NCI-H345 treated with DMSO at 0.1 percent for 48 hours (cell line): ENCODE measurements around the gene PCSK5.
"Not testable (repeated sequence)": the region's sequence is repeated elsewhere in the genome, so short reads cannot be mapped to it uniquely, and the experiment has no call there.

Experiments
- DNase-seq: peaks from one replicate; lab custom pipeline; 2025; ENCODE audit not compliant: unreplicated experiment; lab: John Stamatoyannopoulos, UW

The PCSK5 gene

DNA sequence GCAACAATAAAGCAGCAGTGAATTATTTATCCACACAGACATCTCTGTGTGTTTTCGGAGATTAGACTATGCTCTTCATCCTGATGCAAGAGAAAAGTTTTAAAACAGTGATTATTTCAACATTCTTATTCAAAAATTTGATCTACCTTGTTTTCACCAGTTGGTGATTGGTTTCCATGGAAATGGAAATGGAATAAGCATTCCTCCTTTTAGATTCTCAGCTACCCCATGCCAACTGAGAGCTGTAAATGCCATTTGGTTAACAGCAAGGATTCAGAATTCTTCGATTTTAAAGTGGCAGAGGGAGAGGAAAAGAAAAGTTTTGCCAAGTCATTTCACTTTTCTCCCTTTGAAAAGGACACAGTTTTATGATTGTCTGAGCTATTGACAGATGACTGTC is 154.7 kb downstream of the PCSK5 start:
- no peak for DNase-seq

- no peak for DNase-seq
Measured at GRCh38 chr9:76049341-76049740, 158.9 kb downstream of the PCSK5 start.

DNA sequence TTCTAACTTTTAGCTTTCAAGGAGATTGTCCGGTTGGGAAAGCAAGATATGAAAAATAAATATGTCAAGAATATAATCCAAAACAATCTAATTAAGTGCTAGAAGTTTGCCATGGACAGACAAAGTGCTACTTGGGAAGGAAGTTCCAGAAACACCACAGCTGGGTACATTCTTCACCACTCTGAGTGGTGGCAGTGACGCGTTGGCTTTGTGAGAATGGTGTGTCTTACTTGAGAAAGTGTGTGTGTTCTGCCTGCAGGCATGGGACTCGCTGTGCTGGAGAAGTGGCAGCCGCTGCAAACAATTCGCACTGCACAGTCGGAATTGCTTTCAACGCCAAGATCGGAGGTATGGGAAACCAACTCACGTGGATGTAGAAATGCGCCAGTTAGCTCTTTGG is 177.2 kb downstream of the PCSK5 start:
- DNase-seq = no peak

- no peak for DNase-seq
Measured at GRCh38 chr9:76077537-76077936, 187.1 kb downstream of the PCSK5 start.

DNA sequence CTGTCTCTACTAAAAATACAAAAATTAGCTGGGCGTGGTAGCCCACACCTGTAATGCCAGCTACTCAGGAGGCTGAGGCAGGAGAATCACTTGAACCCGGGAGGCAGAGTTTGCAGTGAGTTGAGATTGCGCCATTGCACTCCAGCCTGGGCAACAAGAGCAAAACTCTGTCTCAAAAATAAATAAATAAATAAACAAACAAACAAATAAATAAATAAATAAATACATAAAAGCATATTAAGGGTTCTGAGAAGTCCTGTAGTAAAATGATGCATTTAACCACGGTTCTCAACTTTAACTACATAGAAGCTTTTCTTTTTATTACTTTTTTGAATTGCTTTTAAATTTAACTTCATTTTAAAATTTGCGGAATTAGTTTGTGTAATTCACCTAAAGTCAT is 190.8 kb downstream of the PCSK5 start:
- not testable (repeated sequence) for DNase-seq

- no peak for DNase-seq
Measured at GRCh38 chr9:76082057-76082456, 191.6 kb downstream of the PCSK5 start.

- no peak for DNase-seq
Measured at GRCh38 chr9:76085596-76085995, 195.1 kb downstream of the PCSK5 start.

DNA sequence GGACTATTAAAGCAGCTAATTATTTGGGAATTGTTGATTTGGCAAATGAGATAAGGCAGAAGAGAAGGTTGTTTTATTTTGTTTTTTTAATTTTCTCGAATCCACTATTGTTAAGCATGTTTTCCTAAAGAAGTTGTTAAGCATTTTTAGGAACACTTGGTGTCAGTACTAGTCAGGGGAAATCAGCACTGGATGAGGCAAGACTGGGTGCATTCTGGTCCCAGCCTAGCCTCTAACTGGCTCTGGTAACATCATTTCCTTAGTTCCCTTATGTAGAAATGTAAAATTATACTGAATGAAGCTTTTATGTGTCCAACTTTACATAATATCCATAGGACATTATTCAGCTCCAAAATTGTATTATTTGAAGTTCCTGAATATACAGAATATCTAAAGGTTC is 196.1 kb downstream of the PCSK5 start:
- no peak for DNase-seq

DNA sequence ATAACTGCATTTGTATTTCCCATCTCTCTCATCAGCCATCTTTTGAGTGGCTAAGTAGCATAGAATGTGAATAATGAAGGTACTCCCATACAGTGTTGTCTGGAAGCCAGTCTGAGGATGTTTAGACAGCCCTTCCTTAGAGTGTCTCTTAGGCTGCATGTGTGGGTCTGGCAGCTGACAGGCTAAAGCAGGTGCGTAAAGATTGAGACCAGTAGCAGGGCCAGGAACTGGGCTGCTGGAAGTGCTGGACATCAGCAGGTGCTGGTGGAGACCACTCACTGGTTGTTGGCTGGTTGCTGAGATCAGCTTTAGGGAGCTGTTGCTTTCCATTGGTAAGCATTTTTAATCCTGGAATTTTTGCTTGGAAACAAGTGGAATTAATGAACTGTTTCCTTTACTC is 197.5 kb downstream of the PCSK5 start:
- no peak for DNase-seq

GRCh38 chr9:76090330-76090729 is 199.9 kb downstream of the PCSK5 start:
- DNase-seq = no peak

GRCh38 chr9:76090909-76091308 is 200.4 kb downstream of the PCSK5 start:
- no peak for DNase-seq

- no peak for DNase-seq
Measured at GRCh38 chr9:76092572-76092971, 202.1 kb downstream of the PCSK5 start.

- no peak for DNase-seq
Measured at GRCh38 chr9:76095585-76095984, 205.1 kb downstream of the PCSK5 start.

GRCh38 chr9:76099516-76099915 is 209.0 kb downstream of the PCSK5 start:
- no peak for DNase-seq

DNA sequence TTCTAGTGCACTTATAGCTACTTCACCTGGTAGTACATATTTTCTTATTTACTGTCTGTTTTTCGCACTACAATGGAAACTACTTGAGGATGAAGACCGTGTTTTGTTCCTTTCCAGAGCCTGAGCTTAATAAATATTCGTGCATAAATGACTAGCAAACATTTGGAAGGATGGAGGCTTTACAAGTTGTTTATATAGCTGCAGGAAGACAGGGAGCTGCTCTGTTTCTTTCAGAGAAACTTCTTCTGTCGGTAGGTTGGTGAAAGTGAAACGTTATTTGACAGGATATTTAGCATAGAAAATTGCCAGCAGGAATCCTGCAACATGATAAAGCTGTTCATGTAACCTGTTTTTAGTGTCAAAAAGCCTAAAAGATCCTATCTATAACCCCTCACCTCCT is 210.6 kb downstream of the PCSK5 start:
- peak; percentile 18 for DNase-seq

GRCh38 chr9:76101491-76101890 is 211.0 kb downstream of the PCSK5 start:
- DNase-seq = no peak

DNA sequence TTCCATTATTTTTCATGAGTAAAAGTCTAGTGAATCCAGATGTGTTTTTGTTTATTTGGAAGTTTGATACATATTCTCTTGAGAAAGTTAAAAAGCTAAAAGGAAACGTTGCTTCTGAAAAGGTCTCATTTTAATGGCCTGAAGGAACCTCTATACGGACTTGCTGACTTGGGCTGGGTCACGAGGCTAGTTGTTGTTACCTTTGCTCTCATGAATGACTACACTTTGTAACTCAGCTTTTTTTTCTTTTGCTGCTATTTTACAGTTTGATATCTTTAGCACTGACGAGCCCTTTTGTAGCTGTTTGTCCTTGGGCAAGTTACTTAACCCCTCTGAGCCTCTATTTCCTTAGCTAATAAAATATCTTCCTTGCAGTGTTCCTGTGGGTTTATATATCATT is 211.5 kb downstream of the PCSK5 start:
- DNase-seq = no peak

GRCh38 chr9:76103531-76104315 is 213.2 kb downstream of the PCSK5 start:
- DNase-seq = no peak

DNA sequence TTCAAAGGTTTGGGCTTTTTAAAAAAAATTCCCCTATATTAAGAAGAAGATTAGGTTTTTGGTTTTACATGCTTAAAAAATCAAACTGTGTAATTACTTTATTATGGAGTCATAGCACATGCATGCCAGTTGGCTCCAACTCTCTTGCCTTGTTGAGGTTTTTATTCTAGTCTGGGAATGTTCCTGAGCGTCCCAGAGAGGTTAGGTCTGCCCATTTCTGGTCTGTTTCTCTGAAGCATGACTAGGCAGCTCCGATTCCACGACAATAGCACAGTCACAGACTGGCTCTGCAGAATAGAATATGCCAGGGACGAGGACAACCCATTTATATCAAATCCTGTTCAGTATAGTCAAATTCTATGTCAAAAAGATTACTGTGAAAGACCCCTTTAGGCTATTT is 217.0 kb downstream of the PCSK5 start:
- DNase-seq = no peak

GRCh38 chr9:76109953-76110352 is 219.5 kb downstream of the PCSK5 start:
- DNase-seq = no peak

GRCh38 chr9:76112151-76112550 is 221.7 kb downstream of the PCSK5 start:
- no peak for DNase-seq

DNA sequence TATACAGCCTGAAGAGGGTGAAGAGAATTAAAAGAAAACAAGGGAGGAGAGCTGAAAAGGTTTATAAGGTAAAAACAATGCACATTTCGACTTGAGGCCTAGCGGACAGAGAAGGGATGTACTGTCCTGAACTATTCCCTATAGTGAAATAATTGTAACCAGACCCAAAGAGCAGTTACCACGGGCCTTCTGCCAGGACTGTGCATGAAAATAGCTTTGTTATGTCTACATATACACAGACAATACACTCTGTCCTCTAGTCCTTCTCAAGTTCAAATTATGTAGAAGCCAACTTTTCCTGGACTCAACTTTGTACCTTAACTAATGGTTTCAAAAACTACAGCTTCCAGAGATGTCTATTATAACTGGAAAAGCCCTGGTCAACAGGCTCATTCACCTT is 223.7 kb downstream of the PCSK5 start:
- no peak for DNase-seq

GRCh38 chr9:76115396-76115795 is 224.9 kb downstream of the PCSK5 start:
- no peak for DNase-seq
